ENCODE measurements around the gene MMP13.
"Not testable (repeated sequence)": the region's sequence is repeated elsewhere in the genome, so short reads cannot be mapped to it uniquely, and the experiment has no call there.

MMP13 gene
- 0 reads per million in 2 donors for total RNA-seq

GRCh38 chr11:102955624-102956023, at the start of gene MMP13:
Gene MMP13, minus strand, starts transcription at chr11:102955732. Its CDS starts 27 bp downstream, at chr11:102955705.
- DNase-seq = no peak

- DNase-seq = not testable (repeated sequence)
These were observed 48.7 kb upstream of the MMP13 start for GRCh38 chr11:103004234-103004633.

GRCh38 chr11:102994105-102994504, 38.6 kb upstream of the MMP13 start:
- no peak for DNase-seq

GRCh38 chr11:102991776-102992175, 36.2 kb upstream of the MMP13 start:
- DNase-seq = no peak

GRCh38 chr11:102990145-102990544, 34.6 kb upstream of the MMP13 start:
- DNase-seq = no peak

- DNase-seq = no peak
These were observed 34.0 kb upstream of the MMP13 start for GRCh38 chr11:102989379-102990047.

- DNase-seq = no peak
These were observed 31.3 kb upstream of the MMP13 start for GRCh38 chr11:102986815-102987214.

- no peak for DNase-seq
These were observed 30.3 kb upstream of the MMP13 start for GRCh38 chr11:102985850-102986249.

GRCh38 chr11:102983486-102983885, 28.0 kb upstream of the MMP13 start:
- no peak for DNase-seq

GRCh38 chr11:102981324-102981910, 25.9 kb upstream of the MMP13 start:
- no peak for DNase-seq

- no peak for DNase-seq
These were observed 19.2 kb upstream of the MMP13 start for GRCh38 chr11:102974552-102975280.

GRCh38 chr11:102973698-102974097, 18.2 kb upstream of the MMP13 start:
- DNase-seq = not testable (repeated sequence)

- no peak for DNase-seq
These were observed 17.3 kb upstream of the MMP13 start for GRCh38 chr11:102972853-102973252.

GRCh38 chr11:102971766-102972165, 16.2 kb upstream of the MMP13 start:
- DNase-seq = no peak

GRCh38 chr11:102967497-102967896, 12.0 kb upstream of the MMP13 start:
- DNase-seq = no peak

GRCh38 chr11:102966011-102966410, 10.5 kb upstream of the MMP13 start:
- no peak for DNase-seq

- no peak for DNase-seq
These were observed 9.3 kb upstream of the MMP13 start for GRCh38 chr11:102964867-102965266.

- no peak for DNase-seq
These were observed 2.4 kb upstream of the MMP13 start for GRCh38 chr11:102957953-102958352.

- no peak for DNase-seq
These were observed 4.9 kb downstream of the MMP13 start for GRCh38 chr11:102950622-102951081.

GRCh38 chr11:102946237-102946636, 9.3 kb downstream of the MMP13 start:
- no peak for DNase-seq

GRCh38 chr11:102940714-102941588, 14.6 kb downstream of the MMP13 start:
- DNase-seq = no peak

GRCh38 chr11:102936864-102937509, 18.5 kb downstream of the MMP13 start:
- no peak for DNase-seq

Data from activated gamma-delta T cell (primary cell).